Aorta (tissue), 5 donors: ENCODE results near the gene GREM1. TPM values are rescaled to one million over a fixed set of nuclear protein-coding genes. Genes with fewer than 3 reads are reported as not detected.

Source experiments
- ATAC-seq: fragments of 200-7000 bp; cut with Tn5 transposase; one replicate; pipeline ENCODE4 v1.9.1; 2022; ENCODE audit warnings: moderate library complexity; ENCODE audit not compliant: low FRiP score
- DNase-seq, 2 donors: peaks; one replicate each; pipeline ENCODE4 v3.0.0-alpha.2; 2020
- H3K27ac ChIP-seq, 2 donors: one replicate each; pipeline ENCODE4 v1.5.1; 2013; ENCODE audit warnings: low read length in 2 of 2, mild to moderate bottlenecking in 2 of 2, moderate library complexity in 2 of 2, control low read depth in 1 of 2, inconsistent platforms in 1 of 2, low read depth in 1 of 2
- H3K27me3 ChIP-seq, 2 donors: one replicate each; pipeline ENCODE4 v1.6.1; 2013; ENCODE audit warnings: control low read depth in 1 of 2, low read length in 1 of 2, mild to moderate bottlenecking in 1 of 2, moderate library complexity in 1 of 2; ENCODE audit not compliant: insufficient read depth in 2 of 2, control insufficient read depth in 1 of 2
- H3K36me3 ChIP-seq, 2 donors: one replicate each; pipeline ENCODE4 v1.6.1; 2013; ENCODE audit warnings: control low read depth in 1 of 2, low read length in 1 of 2, mild to moderate bottlenecking in 1 of 2; ENCODE audit not compliant: insufficient read depth in 2 of 2, control insufficient read depth in 1 of 2
- H3K4me1 ChIP-seq, 2 donors: one replicate each; pipeline ENCODE4 v1.6.1; 2013; ENCODE audit warnings: low read length in 2 of 2, control low read depth in 1 of 2, mild to moderate bottlenecking in 1 of 2, moderate library complexity in 1 of 2; ENCODE audit not compliant: insufficient read depth in 2 of 2, control insufficient read depth in 1 of 2
- H3K4me3 ChIP-seq, 2 donors: one replicate each; pipeline ENCODE4 v1.5.1; 2013; ENCODE audit warnings: low read length in 2 of 2, control low read depth in 1 of 2, mild to moderate bottlenecking in 1 of 2
- H3K9me3 ChIP-seq: one replicate; pipeline ENCODE4 v1.6.1; 2013; ENCODE audit warnings: mild to moderate bottlenecking, low read length; ENCODE audit not compliant: control insufficient read depth
- WGBS, 2 donors: extraction: QIAGEN DNeasy Blood & Tissue Kit; methylation state at CpG; one replicate each; pipeline ENCODE4 v1.1.7; 2013; 5-methylcytosine and 5-hydroxymethylcytosine counted together
- intact Hi-C, 2 donors: fragments of 100-400 bp; cut with DNase I; formaldehyde crosslinking; loops; one replicate each; pipeline versions ENCODE4 v1.14.2 to v1.15.0; 2022
- polyA plus RNA-seq, 2 donors: library from polyadenylated mRNA; stranded (reverse); fragments of 200-250 nt; gene quantifications; one replicate each; pipeline ENCODE4 v1.2.3, GENCODE V29; 2013
- total RNA-seq, 2 donors: library from RNA; stranded (reverse); fragmentation: NEBNext Ultra II Directional; extraction: Animal tissue kit (Norgen Biotek cat#: 25700); gene quantifications; one replicate each; pipeline ENCODE4 v1.2.1, GENCODE V29; 2021
- donor health status: healthy with polysubstance abuse.
- donor health status: Bipolar disorder and iron deficiency.
- donor health status: DM: no; HTN: no; CAD: no.
- donor health status: DM: no; HTN: no; CAD: no.
- donor health status: DM: yes; HTN: yes; CAD: no.

GREM1 gene
- total and polyA plus RNA-seq, 4 donors, result under 0.01 to 35.5 (median 15.1) TPM

DNA sequence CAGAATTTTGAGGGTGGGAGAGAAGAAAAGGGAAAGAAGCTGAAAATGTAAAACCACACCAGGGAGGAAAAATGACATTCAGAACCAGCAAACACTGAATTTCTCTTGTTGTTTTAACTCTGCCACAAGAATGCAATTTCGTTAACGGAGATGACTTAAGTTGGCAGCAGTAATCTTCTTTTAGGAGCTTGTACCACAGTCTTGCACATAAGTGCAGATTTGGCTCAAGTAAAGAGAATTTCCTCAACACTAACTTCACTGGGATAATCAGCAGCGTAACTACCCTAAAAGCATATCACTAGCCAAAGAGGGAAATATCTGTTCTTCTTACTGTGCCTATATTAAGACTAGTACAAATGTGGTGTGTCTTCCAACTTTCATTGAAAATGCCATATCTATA, 15.5 kb downstream of the GREM1 start:
- Histone ChIP-seq H3K9me3 (peaks cover 1% of the 10 kb centered on the region), H3K36me3 (no peaks in the 10 kb centered on the region), H3K4me3 (no peak overlapping the region), H3K27ac (no peak overlapping the region), H3K27me3 (no peaks in the 10 kb centered on the region), H3K4me1 (peaks cover 0 to 2% of the 10 kb centered on the region in 2 donors)
- DNase-seq (no peak), ATAC-seq (no peak)
- intact Hi-C loops, result no loop called here
- 50 to 69% methylated on average over 3 of the region's 3 CpGs for WGBS, 2 donors

DNA sequence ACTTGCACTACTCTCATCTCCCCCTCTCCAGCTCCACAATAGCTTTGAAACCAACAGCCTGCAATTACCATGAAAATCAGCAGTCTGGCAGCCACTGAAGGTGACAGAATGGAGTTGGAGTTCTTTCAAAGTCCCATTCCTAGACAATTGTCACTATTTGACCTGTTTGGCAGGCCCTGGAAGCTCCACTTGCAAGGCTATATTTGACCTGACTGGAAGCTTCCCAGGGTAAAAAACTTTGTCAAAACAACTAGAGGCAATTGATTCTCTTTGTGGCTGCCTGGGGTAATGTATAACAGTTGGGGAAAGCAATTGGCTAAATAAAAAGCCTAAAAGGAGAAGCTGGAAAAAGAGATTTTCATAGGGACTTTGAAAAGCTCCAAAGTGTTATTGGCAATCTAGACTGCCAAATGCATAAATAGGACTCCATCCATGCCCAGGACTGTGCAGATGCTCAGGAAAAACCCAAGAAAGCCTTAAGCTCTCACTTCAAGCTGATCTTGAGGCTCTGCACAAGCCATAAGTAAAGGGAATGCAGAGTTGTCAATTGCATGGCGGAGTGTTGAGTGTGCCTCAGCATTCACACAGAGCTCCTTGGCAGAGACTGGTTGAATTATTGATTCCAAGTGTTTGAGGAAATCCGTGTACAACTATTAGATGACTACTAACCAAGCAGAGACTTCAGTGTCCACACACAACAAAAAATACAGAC, 18.3 kb downstream of the GREM1 start:
- Histone ChIP-seq H3K4me1 (peaks cover 0 to 2% of the 10 kb centered on the region in 2 donors), H3K27ac (no peak overlapping the region), H3K4me3 (no peak overlapping the region), H3K36me3 (no peaks in the 10 kb centered on the region), H3K27me3 (no peaks in the 10 kb centered on the region), H3K9me3 (peaks cover 6% of the 10 kb centered on the region)
- ATAC-seq (no peak), DNase-seq (no peak)
- WGBS, 2 donors, result 80 to 86% methylated on average over 2 of the region's 2 CpGs
- intact Hi-C loops, result no loop called here

DNA sequence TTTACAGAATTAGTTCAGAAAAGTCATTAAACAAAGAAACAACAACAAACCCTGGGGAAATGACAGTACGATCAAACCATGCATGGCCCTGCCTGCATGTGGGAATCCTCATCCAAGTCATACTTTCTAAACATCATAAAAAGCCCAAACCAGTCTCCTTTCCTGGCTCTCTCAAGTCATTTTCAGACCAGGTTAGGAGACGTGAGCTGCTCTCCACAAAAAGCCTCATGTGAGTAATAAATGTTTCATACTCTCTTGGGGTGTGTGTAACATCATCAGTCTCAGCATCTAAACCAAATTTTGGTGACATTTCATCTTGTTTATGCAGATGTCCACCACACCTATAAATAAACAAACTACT, 18.9 kb downstream of the GREM1 start:
- no peak for DNase-seq
- Histone ChIP-seq H3K27me3 (no peaks in the 10 kb centered on the region), H3K9me3 (peaks cover 6% of the 10 kb centered on the region), H3K36me3 (no peaks in the 10 kb centered on the region), H3K4me1 (peaks cover 0 to 2% of the 10 kb centered on the region in 2 donors), H3K4me3 (no peak overlapping the region), H3K27ac (no peak overlapping the region)
- WGBS, 2 donors, result 73 to 75% methylated on average over 2 of the region's 2 CpGs
- ATAC-seq, result no peak
- intact Hi-C loops, result no loop called here

DNA sequence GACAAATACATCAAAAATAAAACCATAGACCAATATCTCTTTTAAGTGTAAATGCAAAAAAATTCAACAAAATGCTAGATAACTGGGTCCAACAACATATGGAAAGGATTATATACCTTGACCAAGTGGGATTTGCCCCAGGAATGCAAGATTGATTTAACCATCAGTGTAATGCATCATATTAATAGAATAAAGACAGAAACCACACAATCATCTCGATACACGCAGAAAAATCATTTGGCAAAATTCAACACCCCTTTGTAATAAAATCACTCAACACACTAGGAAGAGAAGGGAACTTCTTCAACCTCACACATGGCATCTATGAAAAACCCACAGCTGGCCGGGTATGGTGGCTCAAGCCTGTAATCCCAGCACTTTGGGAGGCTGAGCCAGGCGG, 19.5 kb downstream of the GREM1 start:
- intact Hi-C loops, result no loop called here
- H3K9me3 ChIP-seq, result peaks cover 6% of the 10 kb centered on the region
- no peaks in the 10 kb centered on the region for H3K27me3 ChIP-seq
- H3K36me3 ChIP-seq, result no peaks in the 10 kb centered on the region
- 74 to 83% methylated on average over 4 of the region's 4 CpGs for WGBS, 2 donors
- no peak overlapping the region for H3K4me3 ChIP-seq
- DNase-seq (no peak), ATAC-seq (no peak)
- H3K27ac ChIP-seq, result no peak overlapping the region
- H3K4me1 ChIP-seq, result peaks cover 0 to 2% of the 10 kb centered on the region in 2 donors

DNA sequence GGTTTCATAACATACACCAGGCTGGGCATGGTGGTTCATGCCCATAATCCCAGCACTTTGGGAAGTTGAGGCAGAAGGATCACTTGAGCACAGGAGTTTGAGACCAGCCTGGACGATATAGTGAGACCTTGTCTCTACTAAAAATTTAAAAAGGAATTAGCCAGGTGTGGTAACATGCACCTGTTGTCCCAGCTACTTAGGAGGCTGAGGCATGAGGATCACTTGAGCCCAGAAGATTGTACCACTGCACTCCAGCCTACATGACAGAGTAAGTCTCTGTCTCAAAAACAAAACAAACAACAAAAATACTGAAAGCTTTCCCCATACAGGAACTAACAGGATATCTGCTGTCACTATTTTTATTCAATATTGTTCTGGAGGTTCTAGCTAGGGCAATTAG, 20.9 kb downstream of the GREM1 start:
- no peak overlapping the region for H3K27ac ChIP-seq
- intact Hi-C loops, result no loop called here
- H3K4me1 ChIP-seq, result peaks cover 0 to 2% of the 10 kb centered on the region in 2 donors
- DNase-seq (no peak), ATAC-seq (no peak)
- H3K9me3 ChIP-seq, result peaks cover 6% of the 10 kb centered on the region
- WGBS, 2 donors, result 72 to 81% methylated on average over 1 of the region's 1 CpG
- no peak overlapping the region for H3K4me3 ChIP-seq
- no peaks in the 10 kb centered on the region for H3K27me3 ChIP-seq
- no peaks in the 10 kb centered on the region for H3K36me3 ChIP-seq

DNA sequence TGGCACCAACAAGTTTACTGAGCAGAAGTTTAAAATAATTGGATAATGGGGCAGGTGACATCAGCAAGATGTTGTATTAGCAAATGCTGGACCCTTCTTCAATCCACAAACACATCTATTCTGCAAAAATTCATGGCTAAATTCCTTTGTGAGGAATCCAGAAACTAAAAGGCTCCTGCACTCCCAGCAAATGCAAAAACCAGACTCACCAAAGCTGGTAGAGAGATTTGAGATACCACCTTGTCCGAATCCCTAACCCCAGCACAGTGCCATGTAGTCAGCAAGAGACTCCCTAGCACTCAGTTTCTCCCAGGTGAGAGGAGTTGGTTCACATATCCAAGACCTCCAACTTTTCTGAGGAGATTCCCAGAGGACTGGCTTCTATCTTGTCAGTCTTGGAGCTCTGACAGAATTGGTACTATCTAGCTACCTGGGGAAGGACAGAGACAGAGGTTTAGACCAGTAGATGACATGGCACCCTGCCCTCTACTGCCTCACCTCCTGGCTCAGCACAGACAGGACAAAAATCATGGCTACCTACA, 21.8 kb downstream of the GREM1 start:
- Histone ChIP-seq H3K4me3 (no peak overlapping the region), H3K9me3 (peaks cover 6% of the 10 kb centered on the region), H3K36me3 (no peaks in the 10 kb centered on the region), H3K27ac (no peak overlapping the region), H3K27me3 (no peaks in the 10 kb centered on the region), H3K4me1 (peaks cover 0 to 2% of the 10 kb centered on the region in 2 donors)
- no peak for ATAC-seq
- no peak for DNase-seq
- intact Hi-C loops, result no loop called here
- WGBS, 2 donors, result 70 to 82% methylated on average over 1 of the region's 1 CpG

DNA sequence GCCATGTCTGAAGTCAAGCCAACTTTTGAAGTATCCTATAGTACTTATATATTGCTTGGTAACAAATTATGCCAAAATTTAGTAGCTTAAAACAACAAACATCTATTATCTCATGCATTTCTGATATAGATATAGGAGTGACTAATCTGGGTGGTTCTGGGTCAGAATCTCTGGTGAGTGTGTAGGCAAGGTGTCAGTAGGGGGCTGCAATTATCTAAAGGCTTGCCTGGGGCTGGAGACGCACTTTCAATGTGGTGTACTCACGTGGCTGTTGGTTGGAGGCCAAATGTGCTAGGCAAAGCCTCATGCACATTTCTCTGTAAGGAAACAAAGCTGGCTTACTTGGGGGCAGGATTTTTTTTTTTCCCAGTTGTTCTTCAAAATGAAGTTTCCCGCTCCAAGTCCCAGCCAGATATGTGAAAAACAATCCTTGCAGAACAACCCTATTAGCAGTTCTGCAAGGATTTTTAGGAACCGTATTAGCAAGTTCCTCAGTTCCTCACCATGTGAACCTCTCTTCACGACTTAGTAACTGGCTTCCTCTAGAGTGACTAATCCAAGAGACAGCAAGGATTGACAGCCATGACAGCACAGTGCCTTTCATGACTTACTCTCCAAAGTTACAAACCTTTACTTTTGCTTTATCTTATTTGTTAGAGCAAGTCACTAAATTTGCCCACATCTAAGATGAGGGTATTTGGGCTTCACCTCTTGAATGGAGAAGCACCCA, 25.8 kb downstream of the GREM1 start:
- Histone ChIP-seq H3K4me3 (no peak overlapping the region), H3K9me3 (peaks cover 4% of the 10 kb centered on the region), H3K27me3 (no peaks in the 10 kb centered on the region), H3K4me1 (no peaks in the 10 kb centered on the region), H3K36me3 (no peaks in the 10 kb centered on the region), H3K27ac (no peak overlapping the region)
- 34 to 37% methylated on average over 5 of the region's 5 CpGs for WGBS, 2 donors
- no peak for DNase-seq
- intact Hi-C loops, result no loop called here
- no peak for ATAC-seq

DNA sequence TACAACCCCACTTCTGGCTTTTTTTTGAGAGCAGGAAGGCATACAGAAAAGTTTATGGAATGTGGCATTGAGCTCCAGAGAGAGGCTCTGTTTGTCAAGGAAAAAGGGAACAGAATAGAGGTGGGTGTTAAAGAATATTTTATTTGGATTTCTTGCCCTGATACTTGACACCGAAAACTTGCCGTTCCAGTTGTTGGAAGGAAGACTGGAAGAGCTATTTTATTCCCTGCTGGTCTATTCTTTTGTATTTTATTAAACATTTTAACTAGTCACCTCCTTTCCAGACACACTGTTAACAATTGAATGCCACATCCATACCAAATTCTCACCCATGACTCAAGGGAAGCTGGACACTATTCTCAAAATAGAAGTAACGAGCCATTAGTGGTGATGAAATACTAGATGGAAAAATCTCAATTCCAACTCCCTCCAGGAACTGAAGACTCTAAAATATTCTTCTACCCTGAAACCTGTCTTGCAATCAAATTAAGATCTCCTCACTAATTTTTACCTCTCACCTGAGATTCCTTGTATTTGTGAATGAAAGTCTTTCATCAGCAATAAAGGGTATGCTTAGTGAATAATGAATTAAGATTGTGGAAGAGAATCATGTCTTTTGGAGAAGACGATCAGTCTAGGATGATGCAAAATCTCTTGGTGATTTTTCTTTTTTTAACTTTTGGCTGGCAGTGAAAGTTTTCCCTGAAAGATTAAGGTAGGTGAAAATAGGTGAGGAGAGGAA, 28.5 kb downstream of the GREM1 start:
- Histone ChIP-seq H3K27ac (no peak overlapping the region), H3K36me3 (no peaks in the 10 kb centered on the region), H3K27me3 (no peaks in the 10 kb centered on the region), H3K4me3 (no peak overlapping the region), H3K4me1 (no peaks in the 10 kb centered on the region), H3K9me3 (no peaks in the 10 kb centered on the region)
- 79 to 84% methylated on average over 4 of the region's 4 CpGs for WGBS, 2 donors
- intact Hi-C loops, result no loop called here
- no peak for ATAC-seq
- no peak for DNase-seq
